Measurements from ENCODE around the gene TLK2.
"Not testable (repeated sequence)": the region's sequence is repeated elsewhere in the genome, so short reads cannot be mapped to it uniquely, and the experiment has no call there.

TLK2 gene

DNA sequence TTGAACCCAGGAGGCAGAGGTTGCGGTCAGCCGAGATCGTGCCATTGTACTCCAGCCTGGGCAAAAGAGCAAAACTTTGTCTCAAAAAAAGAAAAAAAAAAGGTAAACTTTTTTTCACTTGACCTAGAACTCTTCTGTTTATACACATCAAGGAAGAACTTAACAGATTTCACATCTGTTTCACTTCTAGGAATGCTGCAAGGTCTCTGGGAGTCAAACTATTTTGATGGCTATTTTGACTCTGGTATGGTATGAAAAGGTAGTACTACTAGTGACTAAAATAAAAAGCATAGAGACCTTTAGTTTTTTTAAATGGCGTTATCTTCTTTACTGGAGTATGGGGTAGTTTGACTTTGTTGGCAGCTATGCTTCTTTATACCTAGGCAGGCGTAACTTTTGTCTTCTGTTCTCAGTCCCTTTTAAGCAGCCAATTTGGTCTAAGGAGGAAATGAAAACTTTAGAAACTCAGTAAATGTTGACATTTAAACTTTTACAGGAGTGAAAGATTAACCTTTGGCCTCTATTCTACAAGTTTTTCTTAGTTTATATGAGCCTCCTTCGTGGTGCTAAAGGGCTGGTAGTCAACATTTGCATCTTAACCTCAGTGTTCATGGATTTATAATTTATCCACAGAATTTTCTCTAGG, 28.7 kb downstream of the TLK2 start:
- not testable (repeated sequence) for H3K4me1 ChIP-seq (ENCODE audit: control insufficient read depth in 2 of 2, insufficient read depth in 1 of 2, low read depth in 1 of 2, low read length in 2 of 2); H4K8ac ChIP-seq (ENCODE audit: low read depth, low read length); H3K23ac ChIP-seq (ENCODE audit: low read depth, low read length, poor library complexity); H3K27ac ChIP-seq (replicated peaks; ENCODE audit: low read length); H3K18ac ChIP-seq (ENCODE audit: low read length); H2AFZ ChIP-seq (ENCODE audit: low read length); H3K9me3 ChIP-seq (replicated peaks in 1 of 2; ENCODE audit: control insufficient read depth in 2 of 2, insufficient read depth in 1 of 2, low read depth in 1 of 2, low read length in 2 of 2); H3K14ac ChIP-seq (ENCODE audit: low read length); H2BK12ac ChIP-seq (ENCODE audit: low read length); H2BK5ac ChIP-seq (ENCODE audit: low read length); H3K36me3 ChIP-seq (replicated peaks in 1 of 2; ENCODE audit: control insufficient read depth in 2 of 2, insufficient read depth in 2 of 2, low read length in 2 of 2); H2BK15ac ChIP-seq (ENCODE audit: low read length); H3K79me1 ChIP-seq (ENCODE audit: low read depth, low read length); H3K27me3 ChIP-seq (ENCODE audit: control insufficient read depth in 3 of 3, insufficient read depth in 3 of 3, low read depth in 1 of 3, low read length in 3 of 3); H3K9ac ChIP-seq (ENCODE audit: low read depth, low read length, poor library complexity); H3K4me2 ChIP-seq (ENCODE audit: insufficient read depth, low read length, poor library complexity, severe bottlenecking); H3K4ac ChIP-seq (ENCODE audit: low read length); H4K91ac ChIP-seq (ENCODE audit: low read depth, low read length, poor library complexity); H2AK5ac ChIP-seq (ENCODE audit: low read depth, low read length); DNase-seq (ENCODE audit: low spot score); H3K4me3 ChIP-seq (ENCODE audit: low read length in 2 of 2); H2BK120ac ChIP-seq (ENCODE audit: low read depth, low read length)
- no CpG with 5 or more reads among the region's 6 CpGs for WGBS, 2 donors (ENCODE audit: extremely low coverage in 2 of 2, insufficient read length in 2 of 2, insufficient replicate concordance in 1 of 2)

DNA sequence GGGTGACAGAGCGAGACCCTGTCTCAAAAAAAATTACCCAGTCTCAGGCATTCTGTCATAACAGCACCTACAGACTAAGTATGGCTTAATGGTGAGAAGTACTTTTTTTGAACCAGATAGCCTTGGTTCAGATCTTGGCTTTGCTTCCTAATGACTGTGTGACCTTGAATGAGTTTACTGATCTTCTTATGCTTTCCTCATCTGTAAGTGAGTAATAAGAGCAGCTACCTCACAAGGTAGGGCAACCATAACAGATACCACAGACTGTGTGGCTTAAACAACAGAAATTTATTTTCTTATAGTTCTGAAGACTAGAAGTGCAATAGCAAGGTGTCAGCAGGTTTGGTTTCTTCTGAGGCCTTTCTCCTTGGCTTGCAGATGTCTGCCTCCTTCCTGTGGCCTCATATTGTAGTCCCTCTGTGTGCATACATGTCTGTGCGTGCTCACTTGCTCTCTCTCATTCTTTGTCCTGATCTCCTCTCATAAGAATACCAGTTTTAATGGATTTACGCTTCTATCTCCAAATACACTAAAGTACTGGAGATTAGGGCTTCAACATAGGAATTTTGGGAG, 31.7 kb downstream of the TLK2 start:
- not testable (repeated sequence) for H3K4me2 ChIP-seq (ENCODE audit: insufficient read depth, low read length, poor library complexity, severe bottlenecking); H3K9me3 ChIP-seq (replicated peaks in 1 of 2; ENCODE audit: control insufficient read depth in 2 of 2, insufficient read depth in 1 of 2, low read depth in 1 of 2, low read length in 2 of 2); H3K36me3 ChIP-seq (replicated peaks in 1 of 2; ENCODE audit: control insufficient read depth in 2 of 2, insufficient read depth in 2 of 2, low read length in 2 of 2); H3K18ac ChIP-seq (ENCODE audit: low read length); H3K79me1 ChIP-seq (ENCODE audit: low read depth, low read length); H3K4me3 ChIP-seq (ENCODE audit: low read length in 2 of 2); H2BK12ac ChIP-seq (ENCODE audit: low read length); H4K91ac ChIP-seq (ENCODE audit: low read depth, low read length, poor library complexity); H2AK5ac ChIP-seq (ENCODE audit: low read depth, low read length); H3K27ac ChIP-seq (replicated peaks; ENCODE audit: low read length); H3K9ac ChIP-seq (ENCODE audit: low read depth, low read length, poor library complexity); H3K4me1 ChIP-seq (ENCODE audit: control insufficient read depth in 2 of 2, insufficient read depth in 1 of 2, low read depth in 1 of 2, low read length in 2 of 2); H2BK5ac ChIP-seq (ENCODE audit: low read length); H3K27me3 ChIP-seq (ENCODE audit: control insufficient read depth in 3 of 3, insufficient read depth in 3 of 3, low read depth in 1 of 3, low read length in 3 of 3); H2BK120ac ChIP-seq (ENCODE audit: low read depth, low read length); DNase-seq (ENCODE audit: low spot score); H4K8ac ChIP-seq (ENCODE audit: low read depth, low read length); H2AFZ ChIP-seq (ENCODE audit: low read length); H3K4ac ChIP-seq (ENCODE audit: low read length); H3K23ac ChIP-seq (ENCODE audit: low read depth, low read length, poor library complexity); H3K14ac ChIP-seq (ENCODE audit: low read length); H2BK15ac ChIP-seq (ENCODE audit: low read length)
- WGBS, 2 donors (ENCODE audit: extremely low coverage in 2 of 2, insufficient read length in 2 of 2, insufficient replicate concordance in 1 of 2): no CpG with 5 or more reads among the region's 3 CpGs

GRCh38 chr17:62511014-62511413, 32.4 kb downstream of the TLK2 start:
- H3K9me3 ChIP-seq (replicated peaks in 1 of 2; ENCODE audit: control insufficient read depth in 2 of 2, insufficient read depth in 1 of 2, low read depth in 1 of 2, low read length in 2 of 2); H3K79me1 ChIP-seq (ENCODE audit: low read depth, low read length); H4K91ac ChIP-seq (ENCODE audit: low read depth, low read length, poor library complexity); H2BK12ac ChIP-seq (ENCODE audit: low read length); H3K23ac ChIP-seq (ENCODE audit: low read depth, low read length, poor library complexity); H3K18ac ChIP-seq (ENCODE audit: low read length); H3K36me3 ChIP-seq (replicated peaks in 1 of 2; ENCODE audit: control insufficient read depth in 2 of 2, insufficient read depth in 2 of 2, low read length in 2 of 2); DNase-seq (ENCODE audit: low spot score); H3K9ac ChIP-seq (ENCODE audit: low read depth, low read length, poor library complexity); H3K27me3 ChIP-seq (ENCODE audit: control insufficient read depth in 3 of 3, insufficient read depth in 3 of 3, low read depth in 1 of 3, low read length in 3 of 3); H3K4ac ChIP-seq (ENCODE audit: low read length); H3K14ac ChIP-seq (ENCODE audit: low read length); H2BK15ac ChIP-seq (ENCODE audit: low read length); H2AFZ ChIP-seq (ENCODE audit: low read length); H2AK5ac ChIP-seq (ENCODE audit: low read depth, low read length); H3K27ac ChIP-seq (replicated peaks; ENCODE audit: low read length); H4K8ac ChIP-seq (ENCODE audit: low read depth, low read length); H2BK120ac ChIP-seq (ENCODE audit: low read depth, low read length); H3K4me2 ChIP-seq (ENCODE audit: insufficient read depth, low read length, poor library complexity, severe bottlenecking); H2BK5ac ChIP-seq (ENCODE audit: low read length); H3K4me3 ChIP-seq (ENCODE audit: low read length in 2 of 2); H3K4me1 ChIP-seq (ENCODE audit: control insufficient read depth in 2 of 2, insufficient read depth in 1 of 2, low read depth in 1 of 2, low read length in 2 of 2): not testable (repeated sequence)
- no CpG with 5 or more reads among the region's 3 CpGs for WGBS, 2 donors (ENCODE audit: extremely low coverage in 2 of 2, insufficient read length in 2 of 2, insufficient replicate concordance in 1 of 2)

DNA sequence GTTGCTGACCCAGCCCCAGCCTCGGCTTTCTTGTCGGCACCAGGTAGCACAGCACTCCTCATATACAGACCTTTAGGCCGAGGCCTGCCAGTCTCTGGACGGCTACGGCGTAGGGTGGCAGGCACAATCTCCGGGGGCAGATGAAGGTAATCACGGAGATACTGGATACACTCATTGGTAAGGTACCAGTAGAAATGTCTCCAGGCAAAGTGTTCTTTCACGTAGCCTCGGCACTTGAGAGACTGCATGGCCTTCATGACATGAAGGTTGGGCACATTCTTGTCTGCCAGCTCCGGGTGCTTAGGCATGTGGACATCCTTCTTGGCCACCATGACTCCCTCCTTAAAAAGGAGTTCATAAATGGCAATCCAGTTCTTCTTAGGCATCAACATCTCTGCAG, 37.8 kb downstream of the TLK2 start:
- not testable (repeated sequence) for H3K4me3 ChIP-seq (ENCODE audit: low read length in 2 of 2); H4K8ac ChIP-seq (ENCODE audit: low read depth, low read length); H2BK12ac ChIP-seq (ENCODE audit: low read length); H2BK120ac ChIP-seq (ENCODE audit: low read depth, low read length); H3K4ac ChIP-seq (ENCODE audit: low read length); H2AK5ac ChIP-seq (ENCODE audit: low read depth, low read length); H2BK15ac ChIP-seq (ENCODE audit: low read length); H3K18ac ChIP-seq (ENCODE audit: low read length); H3K79me1 ChIP-seq (ENCODE audit: low read depth, low read length); H3K9ac ChIP-seq (ENCODE audit: low read depth, low read length, poor library complexity); H3K14ac ChIP-seq (ENCODE audit: low read length); H3K27ac ChIP-seq (replicated peaks; ENCODE audit: low read length); H3K4me1 ChIP-seq (ENCODE audit: control insufficient read depth in 2 of 2, insufficient read depth in 1 of 2, low read depth in 1 of 2, low read length in 2 of 2); DNase-seq (ENCODE audit: low spot score); H3K23ac ChIP-seq (ENCODE audit: low read depth, low read length, poor library complexity); H2AFZ ChIP-seq (ENCODE audit: low read length); H3K4me2 ChIP-seq (ENCODE audit: insufficient read depth, low read length, poor library complexity, severe bottlenecking); H3K9me3 ChIP-seq (replicated peaks in 1 of 2; ENCODE audit: control insufficient read depth in 2 of 2, insufficient read depth in 1 of 2, low read depth in 1 of 2, low read length in 2 of 2); H4K91ac ChIP-seq (ENCODE audit: low read depth, low read length, poor library complexity); H2BK5ac ChIP-seq (ENCODE audit: low read length); H3K27me3 ChIP-seq (ENCODE audit: control insufficient read depth in 3 of 3, insufficient read depth in 3 of 3, low read depth in 1 of 3, low read length in 3 of 3)
- H3K36me3 ChIP-seq (replicated peaks in 1 of 2; ENCODE audit: control insufficient read depth in 2 of 2, insufficient read depth in 2 of 2, low read length in 2 of 2): peaks cover 0 to 18% of the 10 kb centered on the region in 2 donors
- no CpG with 5 or more reads among the region's 11 CpGs for WGBS, 2 donors (ENCODE audit: extremely low coverage in 2 of 2, insufficient read length in 2 of 2, insufficient replicate concordance in 1 of 2)

All from neuronal stem cell (in vitro differentiated cells).